Tracheal epithelial cell (primary cell): ENCODE data around the gene MAGEA9B. TPM values are rescaled to one million over a fixed set of nuclear protein-coding genes. Genes with fewer than 3 reads are reported as not detected.

Experiments used
- total RNA-seq: library from RNA; depleted of rRNA; stranded (reverse); fragments of >200 nt; gene quantifications from 2 replicates; pipeline ENCODE4 v1.2.1, GENCODE V29; 2014

MAGEA9B gene, protein sequence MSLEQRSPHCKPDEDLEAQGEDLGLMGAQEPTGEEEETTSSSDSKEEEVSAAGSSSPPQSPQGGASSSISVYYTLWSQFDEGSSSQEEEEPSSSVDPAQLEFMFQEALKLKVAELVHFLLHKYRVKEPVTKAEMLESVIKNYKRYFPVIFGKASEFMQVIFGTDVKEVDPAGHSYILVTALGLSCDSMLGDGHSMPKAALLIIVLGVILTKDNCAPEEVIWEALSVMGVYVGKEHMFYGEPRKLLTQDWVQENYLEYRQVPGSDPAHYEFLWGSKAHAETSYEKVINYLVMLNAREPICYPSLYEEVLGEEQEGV
- total RNA-seq: 0.21 TPM in 1 of 2 replicates, not detected in the other

GRCh38 chrX:149587359-149587758, at the start of gene MAGEA9B:
MAGEA9B (minus strand) TSS chrX:149587459; CDS start chrX:149583179, 4,280 bp downstream.

DNA sequence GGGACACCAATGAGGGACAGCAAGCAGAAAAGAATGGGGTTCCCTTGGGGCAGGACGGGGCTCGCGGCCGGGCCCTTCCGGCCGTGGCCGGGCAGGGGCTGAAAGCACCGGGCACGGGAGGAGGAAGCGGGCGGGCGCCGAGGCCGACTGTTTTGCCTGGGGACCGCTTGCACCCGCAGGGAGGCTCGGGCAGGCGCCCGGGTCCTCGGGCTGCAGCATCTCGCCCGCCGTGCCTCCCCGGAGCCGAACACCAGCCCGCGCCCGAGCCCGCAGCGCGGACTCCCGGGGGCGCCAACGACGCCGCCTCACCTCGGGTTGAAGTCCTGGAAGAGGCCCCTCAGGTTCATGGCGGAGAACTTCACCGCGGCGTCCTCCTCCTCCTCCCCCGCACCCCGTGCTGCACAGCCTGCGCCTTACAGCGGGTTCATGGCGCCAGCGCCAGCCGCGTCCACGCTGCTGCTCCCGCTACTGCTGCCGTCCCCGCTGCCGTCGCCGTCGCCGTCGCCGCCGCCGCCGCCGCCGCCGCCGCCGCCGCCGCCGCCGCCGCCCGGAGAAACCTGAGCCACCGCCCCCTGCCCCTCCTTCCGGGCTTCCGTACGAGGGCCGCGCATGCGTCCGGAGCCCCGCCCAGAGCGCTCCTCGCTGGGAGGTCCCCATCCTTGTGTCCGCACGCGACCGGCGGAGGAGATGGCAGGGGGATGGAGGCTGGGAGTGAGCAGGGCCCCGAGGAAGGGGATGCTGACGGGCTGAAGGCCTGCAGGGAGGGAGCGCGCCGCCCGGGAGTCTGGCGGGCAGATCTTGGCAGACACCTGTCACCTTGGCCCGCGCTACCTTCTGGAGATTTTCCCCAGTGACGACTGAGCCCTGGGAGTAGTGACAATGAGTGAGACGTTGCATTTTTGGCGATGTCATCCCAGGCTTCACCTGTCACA, 44.2 kb upstream of the MAGEA9B start, which contains the start of gene TMEM185A:
TMEM185A (minus strand) TSS at position 559 of the 932 bp plus-strand sequence; CDS start at position 347, 212 bp downstream.

GRCh38 chrX:149595214-149595613, 8.0 kb upstream of the MAGEA9B start, which contains the start of gene HSFX2:
HSFX2 (minus strand) TSS chrX:149595314; CDS start chrX:149594700, 614 bp downstream.

DNA sequence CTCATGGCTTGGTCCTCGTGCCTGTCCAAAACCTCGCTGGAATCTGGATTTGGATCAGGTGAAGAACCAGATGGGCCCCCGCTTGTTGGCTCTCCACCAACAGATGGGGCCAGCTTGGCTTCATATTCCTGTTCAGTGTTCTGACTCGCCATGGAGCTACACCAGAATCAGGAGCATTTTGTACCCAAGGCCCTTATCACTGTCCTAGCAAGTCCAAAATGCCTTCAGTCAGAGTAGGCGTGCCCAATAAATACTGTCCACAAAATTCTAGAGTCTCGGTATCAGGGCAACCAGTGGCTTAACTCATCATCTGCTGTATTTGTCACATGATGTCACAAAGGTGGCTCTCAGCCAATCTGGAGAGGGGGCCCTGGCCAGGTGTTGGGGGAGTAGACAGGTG, 37.6 kb downstream of the MAGEA9B start, which contains the start of gene HSFX3:
HSFX3 (minus strand) TSS at position 224 of the 400 bp plus-strand sequence; CDS start at position 152, 72 bp downstream.

DNA sequence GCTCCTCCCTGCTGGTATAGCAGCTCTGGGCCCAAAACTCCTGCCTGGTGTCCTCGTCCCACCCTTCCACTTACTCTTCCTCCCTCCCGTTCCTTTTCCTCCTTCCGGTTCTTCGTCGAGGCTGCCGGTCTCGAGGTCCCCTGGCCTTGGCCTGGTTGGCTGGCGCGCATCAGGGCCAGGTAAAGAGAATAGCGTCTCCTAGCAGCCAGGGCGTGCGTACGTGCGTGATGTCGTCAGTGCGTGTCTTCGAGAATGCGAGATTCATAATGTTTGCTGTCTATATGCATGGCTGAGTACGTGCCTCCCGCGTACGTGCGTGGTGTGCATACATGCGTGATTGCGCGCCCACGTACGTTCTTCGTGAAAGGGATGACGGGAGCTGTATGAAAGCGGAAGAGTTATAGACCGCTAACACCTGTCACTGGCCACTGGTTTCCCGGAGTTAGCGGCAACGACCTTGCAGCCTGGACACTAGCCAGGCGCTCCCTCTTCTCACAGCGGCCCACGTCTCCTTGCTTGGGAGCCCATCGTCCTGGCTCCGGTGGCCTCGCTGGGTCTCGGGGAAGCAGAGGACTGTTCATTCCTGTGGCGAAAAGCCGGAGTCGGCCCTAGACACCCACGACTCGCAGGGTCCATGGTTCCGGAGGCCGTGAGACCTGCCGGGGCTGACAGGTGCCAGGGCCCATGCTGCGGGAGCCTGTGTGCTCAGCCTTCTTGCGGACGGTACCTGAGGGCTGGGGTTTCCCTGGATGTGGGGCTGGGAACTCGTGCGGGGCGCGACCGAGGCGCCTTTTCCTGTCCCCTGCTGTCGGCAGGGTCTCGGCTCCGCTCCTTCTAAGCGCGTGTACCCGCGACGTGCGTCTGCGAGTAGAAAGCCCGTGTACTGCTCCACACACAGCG, 46.4 kb downstream of the MAGEA9B start, which contains the start of gene EOLA1:
EOLA1 (plus strand) TSS at position 392 of the 900 bp plus-strand sequence. CDS start 4,619 bp downstream, outside the sequence.

Other genes starting within 250 kb of the MAGEA9B start
- gene IDS, start 82.2 kb downstream of the MAGEA9B start, total RNA-seq: 26.6 and 40.7 TPM in 2 replicates
- 13.3 and 16.8 TPM in 2 replicates for gene EOLA1, start 46.4 kb downstream of the MAGEA9B start, total RNA-seq
- gene HSFX3, start 37.5 kb downstream of the MAGEA9B start, total RNA-seq: not detected in 2 replicates
- 0.72 TPM in 1 of 2 replicates, not detected in the other for gene HSFX2, start 7.9 kb upstream of the MAGEA9B start, total RNA-seq
- 13.4 and 16.4 TPM in 2 replicates for gene TMEM185A, start 44.3 kb upstream of the MAGEA9B start, total RNA-seq
- gene MAGEA11, start 124.6 kb upstream of the MAGEA9B start, total RNA-seq: not detected in 2 replicates
- gene HSFX1, start 186.6 kb upstream of the MAGEA9B start, total RNA-seq: 0.48 and 0.85 TPM in 2 replicates
- not detected in 2 replicates for gene MAGEA9, start 194.5 kb upstream of the MAGEA9B start, total RNA-seq